GM12878 (cell line): ENCODE data around the gene FOXP1. TPM values are rescaled to one million over a fixed set of nuclear protein-coding genes. Genes with fewer than 3 reads are reported as not detected.
A peak's percentile ranks its signal among the peaks of the same experiment; 100 is the strongest.

ENCODE experiments used
- ATAC-seq: fragments of 200-7000 bp; cut with Tn5 transposase; 3 replicates; pipeline ENCODE4 v1.9.1; 2020; ENCODE audit warnings: mild to moderate bottlenecking, moderate library complexity
- BruUV-seq: library from RNA; stranded (reverse); fragments of 400-500 nt; replicated peaks from 2 replicates; lab custom pipeline; 2021; lab: Mats Ljungman, UMichigan
- CTCF ChIA-PET: fragments of 300-600 bp; sonication (Branson Sonifier 250); formaldehyde crosslinking; extraction: SDS; loops from one replicate; lab custom pipeline; 2021; ENCODE audit warnings: inconsistent platforms; lab: Yijun Ruan, JAX
- POLR2A ChIA-PET: fragments of 350-600 bp; formaldehyde crosslinking; extraction: SDS; loops from one replicate; lab custom pipeline; 2021; ENCODE audit warnings: inconsistent platforms; lab: Charles Lee
- RAD21 ChIA-PET: fragments of 300-600 bp; sonication (Branson Sonifier 250); formaldehyde crosslinking; loops from one replicate; lab custom pipeline; 2023; ENCODE audit warnings: antibody characterized with exemption; ENCODE audit not compliant: unreplicated experiment; lab: Charles Lee
- SMC1A ChIA-PET: fragments of 300-600 bp; sonication (Branson Sonifier 250); formaldehyde crosslinking; loops from one replicate; lab custom pipeline; 2023; ENCODE audit not compliant: unreplicated experiment, uncharacterized antibody; lab: Charles Lee
- DNase-seq: peaks from one replicate; pipeline ENCODE4 v3.0.0-alpha.2; 2011; ENCODE audit warnings: low read depth, low spot score
- FAIRE-seq: peaks from 3 replicates; lab custom pipeline; 2011; peaks lifted over from hg19 to GRCh38; lab: Jason Lieb, UNC
- H2AFZ ChIP-seq: 2 replicates; pipeline ENCODE4 v1.6.0; 2011; ENCODE audit warnings: low read depth, low read length, control low read depth; ENCODE audit not compliant: control insufficient read depth
- H3K27ac ChIP-seq: 2 replicates; pipeline ENCODE4 v1.5.1; 2011; ENCODE audit warnings: control low read depth; ENCODE audit not compliant: control insufficient read depth, insufficient read depth
- H3K27me3 ChIP-seq, 2 experiments: replicated peaks in 1 of 2; 2 replicates each; pipeline versions ENCODE4 v1.6.0 to v1.6.1; 2011; ENCODE audit warnings: low read length in 1 of 2; ENCODE audit not compliant: control insufficient read depth in 2 of 2, insufficient read depth in 2 of 2
- H3K36me3 ChIP-seq, 2 experiments: 2 replicates each; pipeline ENCODE4 v1.5.1; 2011; ENCODE audit warnings: low read length in 1 of 2; ENCODE audit not compliant: control insufficient read depth in 2 of 2, insufficient read depth in 2 of 2
- H3K4me1 ChIP-seq: 2 replicates; pipeline ENCODE4 v1.6.1; 2011; ENCODE audit warnings: mild to moderate bottlenecking, low read length, moderate library complexity, mixed read lengths; ENCODE audit not compliant: control insufficient read depth, insufficient read depth
- H3K4me2 ChIP-seq: 2 replicates; pipeline ENCODE4 v1.6.0; 2011; ENCODE audit warnings: control low read depth; ENCODE audit not compliant: control insufficient read depth, insufficient read depth
- H3K4me3 ChIP-seq: fragments of 200-600 bp; sonication (generic); 2 replicates; pipeline ENCODE4 v1.5.1; 2016
- H3K79me2 ChIP-seq: 2 replicates; pipeline ENCODE4 v1.6.0; 2011; ENCODE audit warnings: low read length; ENCODE audit not compliant: control insufficient read depth, insufficient read depth
- H3K9ac ChIP-seq: 2 replicates; pipeline ENCODE4 v1.8.0; 2011; ENCODE audit warnings: low read length, control low read depth, mixed read lengths; ENCODE audit not compliant: control insufficient read depth, insufficient read depth
- H3K9me3 ChIP-seq: replicated peaks from 3 replicates; pipeline ENCODE4 v1.5.1; 2011; ENCODE audit warnings: mild to moderate bottlenecking, low read length; ENCODE audit not compliant: control insufficient read depth, insufficient read depth
- H4K20me1 ChIP-seq: 2 replicates; pipeline ENCODE4 v1.6.0; 2011; ENCODE audit not compliant: control insufficient read depth, insufficient read depth
- CBX3 ChIP-seq: fragments of 200-600 bp; sonication (generic); IDR thresholded peaks from 2 replicates; pipeline ENCODE4 v1.6.1; 2016; ENCODE audit warnings: low read depth, borderline replicate concordance
- ETV6 ChIP-seq, 2 experiments: fragments of 450-650 bp in 1 of 2; IDR thresholded peaks in 1 of 2; conservative IDR thresholded peaks in 1 of 2; 2 replicates each; pipeline ENCODE4 v1.6.1; 2014; ENCODE audit warnings: antibody characterized with exemption in 1 of 2, borderline replicate concordance in 1 of 2, low read depth in 1 of 2, mild to moderate bottlenecking in 1 of 2, moderate library complexity in 1 of 2
- GATAD2B ChIP-seq: fragments of 450-650 bp; conservative IDR thresholded peaks from 2 replicates; pipeline ENCODE4 v1.6.1; 2017; ENCODE audit warnings: low read depth, mild to moderate bottlenecking, moderate library complexity
- MEF2B ChIP-seq: fragments of 450-650 bp; IDR thresholded peaks from 2 replicates; pipeline ENCODE4 v1.6.1; 2018; ENCODE audit warnings: mild to moderate bottlenecking, moderate library complexity; ENCODE audit not compliant: partially characterized antibody, poor library complexity, severe bottlenecking
- RAD21 ChIP-seq: IDR thresholded peaks from 2 replicates; pipeline ENCODE4 v1.6.1; 2011; ENCODE audit warnings: mild to moderate bottlenecking, low read depth, low read length, moderate library complexity; ENCODE audit not compliant: insufficient read depth
- RAD51 ChIP-seq: fragments of 450-650 bp; IDR thresholded peaks from 2 replicates; pipeline ENCODE4 v1.6.1; 2016; ENCODE audit warnings: moderate library complexity, mild to moderate bottlenecking, inconsistent platforms
- SRF ChIP-seq, 2 experiments: IDR thresholded peaks; 2 replicates each; pipeline ENCODE4 v1.6.1; 2011; ENCODE audit warnings: low read depth in 2 of 2, low read length in 2 of 2, mild to moderate bottlenecking in 1 of 2, moderate library complexity in 1 of 2
- TCF3 ChIP-seq: IDR thresholded peaks from 2 replicates; pipeline ENCODE4 v1.6.1; 2012; ENCODE audit warnings: low read depth, mild to moderate bottlenecking, low read length, borderline replicate concordance; ENCODE audit not compliant: insufficient read depth
- WGBS: methylation state at CpG from one replicate; pipeline ENCODE4 v1.1.6; 2016; ENCODE audit warnings: low lambda C conversion rate; ENCODE audit not compliant: insufficient replicate concordance, insufficient coverage; ENCODE audit errors: missing lambda C conversion rate; 5-methylcytosine and 5-hydroxymethylcytosine counted together
- in situ Hi-C: fragments of 300-500 bp; cut with MboI; formaldehyde crosslinking; loops from 9 replicates; pipeline ENCODE4 v1.14.3; 2018; ENCODE audit warnings: mixed read lengths
- intact Hi-C: fragments of 100-400 bp; cut with micrococcal nuclease; formaldehyde crosslinking; loops from one replicate; pipeline ENCODE4 v1.14.2; 2022; ENCODE audit not compliant: unreplicated experiment
- polyA plus RNA-seq, 11 experiments: library from polyadenylated mRNA; depleted of rRNA in 4 of 11; unstranded in 6 of 11; stranded (reverse) in 5 of 11; fragments of >200 nt; fragmentation: Nextera tagmentation in 4 of 11; fragmentation: Illumina TruSeq in 1 of 11; extraction: Ambion mirVana in 4 of 11; extraction: Trizol in 1 of 11; gene quantifications; 1 replicate in 1 of 11; 2 replicates in 10 of 11; pipeline versions ENCODE4 v1.2.1 to v1.2.3, GENCODE V29; 2011 to 2016; ENCODE audit warnings: inconsistent platforms in 2 of 11, missing spikeins in 2 of 11, low read depth in 1 of 11
- total RNA-seq, 4 experiments: library from RNA; depleted of rRNA in 3 of 4; stranded (reverse); fragments of >200 nt in 3 of 4; fragmentation: Illumina TruSeq in 1 of 4; extraction: Trizol in 1 of 4; gene quantifications; 2 replicates each; pipeline versions ENCODE4 v1.2.1 to v1.2.3, GENCODE V29; 2013 to 2021
- TF ChIP-seq, protein P1 (sequence below): fragments of 450-650 bp; formaldehyde crosslinking; IDR thresholded peaks from 2 replicates; pipeline ENCODE4 v1.5.0; 2022; ENCODE audit warnings: mild to moderate bottlenecking, missing genetic modification characterization
- TF ChIP-seq, protein P2 (sequence below): IDR thresholded peaks from 2 replicates; pipeline ENCODE4 v1.6.1; 2011; ENCODE audit warnings: low read depth, mild to moderate bottlenecking, low read length, moderate library complexity, borderline replicate concordance; ENCODE audit errors: extremely low read depth
- TF ChIP-seq, protein P3 (sequence below): IDR thresholded peaks from 2 replicates; pipeline ENCODE4 v1.6.1; 2012; ENCODE audit warnings: mild to moderate bottlenecking, low read depth, low read length
- TF ChIP-seq, protein P4 (sequence below): fragments of 450-650 bp; IDR thresholded peaks from 2 replicates; pipeline ENCODE4 v1.6.1; 2017; ENCODE audit warnings: borderline replicate concordance

Gene FOXP1
- total and polyA plus RNA-seq, 10 of the 15 experiments (the other 5 are each of a cell fraction or from before 2014, with no cell fraction given), result 0.05 to 1.6 (median 0.20) TPM; not detected in 1

DNA sequence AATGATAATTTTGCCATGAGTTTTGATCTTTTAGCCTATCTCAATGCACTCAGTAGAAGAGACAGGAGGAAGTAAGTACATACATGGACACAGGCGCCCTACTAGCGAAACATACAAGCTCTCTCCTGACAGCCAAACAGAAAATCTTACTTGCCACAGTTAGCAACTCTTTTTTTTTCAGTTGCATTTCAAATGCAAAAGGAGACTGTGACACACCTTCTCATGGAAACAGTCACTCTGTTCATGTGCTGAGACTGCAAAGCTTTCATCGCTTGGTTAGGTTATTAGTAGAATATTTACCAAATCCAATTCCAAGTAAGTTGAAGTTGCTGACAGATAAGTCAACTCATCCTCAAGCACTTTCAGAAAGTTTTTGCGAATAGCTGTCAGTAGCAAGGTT lies 223.3 kb downstream of the FOXP1 start (continued):
- TF ChIP-seq, protein P1, sequence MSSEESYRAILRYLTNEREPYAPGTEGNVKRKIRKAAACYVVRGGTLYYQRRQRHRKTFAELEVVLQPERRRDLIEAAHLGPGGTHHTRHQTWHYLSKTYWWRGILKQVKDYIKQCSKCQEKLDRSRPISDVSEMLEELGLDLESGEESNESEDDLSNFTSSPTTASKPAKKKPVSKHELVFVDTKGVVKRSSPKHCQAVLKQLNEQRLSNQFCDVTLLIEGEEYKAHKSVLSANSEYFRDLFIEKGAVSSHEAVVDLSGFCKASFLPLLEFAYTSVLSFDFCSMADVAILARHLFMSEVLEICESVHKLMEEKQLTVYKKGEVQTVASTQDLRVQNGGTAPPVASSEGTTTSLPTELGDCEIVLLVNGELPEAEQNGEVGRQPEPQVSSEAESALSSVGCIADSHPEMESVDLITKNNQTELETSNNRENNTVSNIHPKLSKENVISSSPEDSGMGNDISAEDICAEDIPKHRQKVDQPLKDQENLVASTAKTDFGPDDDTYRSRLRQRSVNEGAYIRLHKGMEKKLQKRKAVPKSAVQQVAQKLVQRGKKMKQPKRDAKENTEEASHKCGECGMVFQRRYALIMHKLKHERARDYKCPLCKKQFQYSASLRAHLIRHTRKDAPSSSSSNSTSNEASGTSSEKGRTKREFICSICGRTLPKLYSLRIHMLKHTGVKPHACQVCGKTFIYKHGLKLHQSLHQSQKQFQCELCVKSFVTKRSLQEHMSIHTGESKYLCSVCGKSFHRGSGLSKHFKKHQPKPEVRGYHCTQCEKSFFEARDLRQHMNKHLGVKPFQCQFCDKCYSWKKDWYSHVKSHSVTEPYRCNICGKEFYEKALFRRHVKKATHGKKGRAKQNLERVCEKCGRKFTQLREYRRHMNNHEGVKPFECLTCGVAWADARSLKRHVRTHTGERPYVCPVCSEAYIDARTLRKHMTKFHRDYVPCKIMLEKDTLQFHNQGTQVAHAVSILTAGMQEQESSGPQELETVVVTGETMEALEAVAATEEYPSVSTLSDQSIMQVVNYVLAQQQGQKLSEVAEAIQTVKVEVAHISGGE (CRISPR knock-in tag), result no peak
- TF ChIP-seq RAD21 (no peak), GATAD2B (no peak), CBX3 (no peak), RAD51 (no peak), SRF (IDR thresholded peaks at IDR 0.05; ENCODE audit: low read depth in 2 of 2, low read length in 2 of 2) (no peak)

DNA sequence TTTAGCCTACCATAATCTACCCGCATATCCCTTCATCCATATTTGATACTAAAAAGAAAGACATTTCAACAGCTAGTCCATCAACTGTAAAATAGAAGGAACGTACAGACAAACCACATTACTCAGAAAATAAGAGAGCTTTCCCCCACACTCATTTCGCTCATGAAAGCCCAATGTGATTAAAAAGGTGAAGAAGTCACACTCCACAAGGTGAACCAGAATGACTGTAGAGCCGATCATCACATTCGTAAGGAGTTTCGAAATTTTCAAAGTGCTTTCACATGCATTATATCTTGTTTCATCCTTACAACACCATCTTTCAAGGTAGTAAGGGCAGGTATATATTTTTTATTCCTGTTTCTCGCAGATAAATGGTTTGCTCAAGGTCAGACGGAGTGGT lies 225.3 kb downstream of the FOXP1 start:
- no TSS peak for BruUV-seq
- ChIA-PET RAD21 (no interaction called here), POLR2A (no interaction called here), SMC1A (interaction anchor here (1.5 to 1.7 kb wide), 2 partner anchors 25 to 34 kb away, joined by 3 to 4 read pairs; no protein-coding TSS in a partner anchor), CTCF (no interaction called here)
- H3K27ac ChIP-seq, result no peak overlapping the region
- no peaks in the 10 kb centered on the region for H4K20me1 ChIP-seq
- H3K79me2 ChIP-seq, result no peaks in the 10 kb centered on the region
- intact Hi-C loops (no loop called here), in situ Hi-C loops (no loop called here)
- H3K4me1 ChIP-seq, result peaks cover 3% of the 10 kb centered on the region; the same call in 1 of the 2 replicates
- DNase-seq, result no peak
- no peak overlapping the region for H3K9ac ChIP-seq
- no peak overlapping the region for H3K4me2 ChIP-seq
- no peaks in the 10 kb centered on the region for H3K9me3 ChIP-seq
- H3K36me3 ChIP-seq, result no peaks in the 10 kb centered on the region
- no peak overlapping the region for H2AFZ ChIP-seq
- peak; percentile 51 for ATAC-seq
- H3K4me3 ChIP-seq, result no peak overlapping the region
- H3K27me3 ChIP-seq, result no peaks in the 10 kb centered on the region; a peak in 1 of 4 replicates
- WGBS, result 23% methylated on average over 8 of the region's 8 CpGs
- FAIRE-seq, result no peak
- no peak for TF ChIP-seq ETV6 (conservative IDR thresholded peaks at IDR 0.05 in 1 of 2, IDR thresholded peaks at IDR 0.05 in 1 of 2; ENCODE audit: borderline replicate concordance in 1 of 2, low read depth in 1 of 2)
- TF ChIP-seq, protein P2, sequence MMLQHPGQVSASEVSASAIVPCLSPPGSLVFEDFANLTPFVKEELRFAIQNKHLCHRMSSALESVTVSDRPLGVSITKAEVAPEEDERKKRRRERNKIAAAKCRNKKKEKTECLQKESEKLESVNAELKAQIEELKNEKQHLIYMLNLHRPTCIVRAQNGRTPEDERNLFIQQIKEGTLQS, result no peak
- TF ChIP-seq, protein P3, sequence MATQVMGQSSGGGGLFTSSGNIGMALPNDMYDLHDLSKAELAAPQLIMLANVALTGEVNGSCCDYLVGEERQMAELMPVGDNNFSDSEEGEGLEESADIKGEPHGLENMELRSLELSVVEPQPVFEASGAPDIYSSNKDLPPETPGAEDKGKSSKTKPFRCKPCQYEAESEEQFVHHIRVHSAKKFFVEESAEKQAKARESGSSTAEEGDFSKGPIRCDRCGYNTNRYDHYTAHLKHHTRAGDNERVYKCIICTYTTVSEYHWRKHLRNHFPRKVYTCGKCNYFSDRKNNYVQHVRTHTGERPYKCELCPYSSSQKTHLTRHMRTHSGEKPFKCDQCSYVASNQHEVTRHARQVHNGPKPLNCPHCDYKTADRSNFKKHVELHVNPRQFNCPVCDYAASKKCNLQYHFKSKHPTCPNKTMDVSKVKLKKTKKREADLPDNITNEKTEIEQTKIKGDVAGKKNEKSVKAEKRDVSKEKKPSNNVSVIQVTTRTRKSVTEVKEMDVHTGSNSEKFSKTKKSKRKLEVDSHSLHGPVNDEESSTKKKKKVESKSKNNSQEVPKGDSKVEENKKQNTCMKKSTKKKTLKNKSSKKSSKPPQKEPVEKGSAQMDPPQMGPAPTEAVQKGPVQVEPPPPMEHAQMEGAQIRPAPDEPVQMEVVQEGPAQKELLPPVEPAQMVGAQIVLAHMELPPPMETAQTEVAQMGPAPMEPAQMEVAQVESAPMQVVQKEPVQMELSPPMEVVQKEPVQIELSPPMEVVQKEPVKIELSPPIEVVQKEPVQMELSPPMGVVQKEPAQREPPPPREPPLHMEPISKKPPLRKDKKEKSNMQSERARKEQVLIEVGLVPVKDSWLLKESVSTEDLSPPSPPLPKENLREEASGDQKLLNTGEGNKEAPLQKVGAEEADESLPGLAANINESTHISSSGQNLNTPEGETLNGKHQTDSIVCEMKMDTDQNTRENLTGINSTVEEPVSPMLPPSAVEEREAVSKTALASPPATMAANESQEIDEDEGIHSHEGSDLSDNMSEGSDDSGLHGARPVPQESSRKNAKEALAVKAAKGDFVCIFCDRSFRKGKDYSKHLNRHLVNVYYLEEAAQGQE, result no peak
- TF ChIP-seq, protein P4, sequence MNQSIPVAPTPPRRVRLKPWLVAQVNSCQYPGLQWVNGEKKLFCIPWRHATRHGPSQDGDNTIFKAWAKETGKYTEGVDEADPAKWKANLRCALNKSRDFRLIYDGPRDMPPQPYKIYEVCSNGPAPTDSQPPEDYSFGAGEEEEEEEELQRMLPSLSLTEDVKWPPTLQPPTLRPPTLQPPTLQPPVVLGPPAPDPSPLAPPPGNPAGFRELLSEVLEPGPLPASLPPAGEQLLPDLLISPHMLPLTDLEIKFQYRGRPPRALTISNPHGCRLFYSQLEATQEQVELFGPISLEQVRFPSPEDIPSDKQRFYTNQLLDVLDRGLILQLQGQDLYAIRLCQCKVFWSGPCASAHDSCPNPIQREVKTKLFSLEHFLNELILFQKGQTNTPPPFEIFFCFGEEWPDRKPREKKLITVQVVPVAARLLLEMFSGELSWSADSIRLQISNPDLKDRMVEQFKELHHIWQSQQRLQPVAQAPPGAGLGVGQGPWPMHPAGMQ, result no peak
- TF ChIP-seq MEF2B, result no peak
- TF ChIP-seq TCF3, result no peak
